GM19240 (cell line): ENCODE results near the gene HAVCR2.
"Not testable (repeated sequence)": the region's sequence is repeated elsewhere in the genome, so short reads cannot be mapped to it uniquely, and the experiment has no call there.

Experiments
- DNase-seq: peaks from one replicate; pipeline ENCODE4 v3.0.0; 2011; ENCODE audit warnings: low spot score; ENCODE audit not compliant: insufficient read length

HAVCR2 gene

GRCh38 chr5:157088342-157088990 lies 20.4 kb downstream of the HAVCR2 start:
- DNase-seq, result no peak

GRCh38 chr5:157086751-157087359 lies 22.0 kb downstream of the HAVCR2 start:
- no peak for DNase-seq

GRCh38 chr5:157085930-157086329 lies 22.9 kb downstream of the HAVCR2 start:
- no peak for DNase-seq

- no peak for DNase-seq
These were observed 28.6 kb downstream of the HAVCR2 start for GRCh38 chr5:157080286-157080685.

GRCh38 chr5:157076558-157076957 lies 32.3 kb downstream of the HAVCR2 start:
- no peak for DNase-seq

- DNase-seq, result no peak
These were observed 36.3 kb downstream of the HAVCR2 start for GRCh38 chr5:157072508-157072907.

GRCh38 chr5:157069949-157070348 lies 38.9 kb downstream of the HAVCR2 start:
- no peak for DNase-seq

- no peak for DNase-seq
These were observed 40.1 kb downstream of the HAVCR2 start for GRCh38 chr5:157068785-157069184.

- DNase-seq, result no peak
These were observed 40.5 kb downstream of the HAVCR2 start for GRCh38 chr5:157068339-157068738.

- no peak for DNase-seq
These were observed 41.8 kb downstream of the HAVCR2 start for GRCh38 chr5:157067005-157067404.

GRCh38 chr5:157066080-157066479 lies 42.8 kb downstream of the HAVCR2 start:
- no peak for DNase-seq

- DNase-seq, result no peak
These were observed 44.9 kb downstream of the HAVCR2 start for GRCh38 chr5:157063776-157064430.

GRCh38 chr5:157059891-157060290 lies 49.0 kb downstream of the HAVCR2 start:
- DNase-seq, result no peak

- DNase-seq, result no peak
These were observed 49.7 kb downstream of the HAVCR2 start, which contains the start of gene HAVCR1 for GRCh38 chr5:157059093-157059539. TSS of gene HAVCR1 (minus strand) at chr5:157059116. CDS start at chr5:157057943, 1,173 bp downstream.

GRCh38 chr5:157057459-157058370 lies 51.1 kb downstream of the HAVCR2 start:
- no peak for DNase-seq

GRCh38 chr5:157056848-157057247 lies 52.0 kb downstream of the HAVCR2 start:
- not testable (repeated sequence) for DNase-seq

GRCh38 chr5:157051604-157052245 lies 57.1 kb downstream of the HAVCR2 start:
- DNase-seq, result no peak

- DNase-seq, result no peak
These were observed 58.8 kb downstream of the HAVCR2 start for GRCh38 chr5:157050050-157050449.

- DNase-seq, result no peak
These were observed 59.2 kb downstream of the HAVCR2 start for GRCh38 chr5:157049605-157050004.

GRCh38 chr5:157047898-157048297 lies 60.9 kb downstream of the HAVCR2 start:
- DNase-seq, result no peak

- DNase-seq, result not testable (repeated sequence)
These were observed 61.8 kb downstream of the HAVCR2 start for GRCh38 chr5:157047016-157047415.
